HepG2 (cell line): Measurements from ENCODE around the gene RTN3. TPM values are rescaled to one million over a fixed set of nuclear protein-coding genes. Genes with fewer than 3 reads are reported as not detected.

Source experiments
- CREBL2 ChIP-seq: sonication (generic); formaldehyde crosslinking; IDR thresholded peaks from 2 replicates; pipeline ENCODE4 v1.8.1; 2023; ENCODE audit warnings: missing genetic modification reagents, mild to moderate bottlenecking, borderline replicate concordance
- GPN1 ChIP-seq: sonication (generic); formaldehyde crosslinking; IDR thresholded peaks from 2 replicates; pipeline ENCODE4 v1.5.1; 2020; ENCODE audit warnings: missing genetic modification reagents, borderline replicate concordance
- GRHL1 ChIP-seq: sonication (generic); formaldehyde crosslinking; conservative IDR thresholded peaks from 2 replicates; pipeline ENCODE4 v1.8.0; 2022; ENCODE audit warnings: missing genetic modification reagents
- GTF3A ChIP-seq: sonication (generic); formaldehyde crosslinking; conservative IDR thresholded peaks from 2 replicates; pipeline ENCODE4 v1.4.0; 2020; ENCODE audit warnings: mild to moderate bottlenecking, missing genetic modification reagents
- HINFP ChIP-seq: sonication (generic); formaldehyde crosslinking; IDR thresholded peaks from 2 replicates; pipeline ENCODE4 v1.4.0; 2020; ENCODE audit warnings: low read depth, mild to moderate bottlenecking, missing genetic modification reagents
- HOXA9 ChIP-seq: sonication (generic); formaldehyde crosslinking; IDR thresholded peaks from 2 replicates; pipeline ENCODE4 v1.8.1; 2022; ENCODE audit warnings: missing genetic modification reagents, mild to moderate bottlenecking, moderate library complexity, borderline replicate concordance
- MED8 ChIP-seq: sonication (generic); formaldehyde crosslinking; IDR thresholded peaks from 2 replicates; pipeline ENCODE4 v1.8.1; 2023; ENCODE audit warnings: mild to moderate bottlenecking, missing genetic modification reagents; ENCODE audit not compliant: insufficient replicate concordance
- NFE2 ChIP-seq: sonication (generic); formaldehyde crosslinking; IDR thresholded peaks from 2 replicates; pipeline ENCODE4 v1.4.0; 2020; ENCODE audit warnings: missing genetic modification reagents
- NR2F2 ChIP-seq: IDR thresholded peaks from 2 replicates; pipeline ENCODE4 v1.6.1; 2012; ENCODE audit warnings: low read depth, inconsistent platforms, borderline replicate concordance
- SP1 ChIP-seq, 2 experiments: fragments of 450-650 bp in 1 of 2; sonication (generic) in 1 of 2; formaldehyde crosslinking in 1 of 2; IDR thresholded peaks; 2 replicates each; pipeline versions ENCODE4 v1.4.0 to v1.6.1; 2016 to 2020; ENCODE audit warnings: missing genetic modification reagents in 1 of 2
- TBX3 ChIP-seq: fragments of 450-650 bp; IDR thresholded peaks from 2 replicates; pipeline ENCODE4 v1.6.1; 2017; ENCODE audit warnings: antibody characterized with exemption, mild to moderate bottlenecking, inconsistent platforms, borderline replicate concordance
- ZBTB8A ChIP-seq: sonication (generic); formaldehyde crosslinking; IDR thresholded peaks from 2 replicates; pipeline ENCODE4 v1.4.0; 2020; ENCODE audit warnings: mild to moderate bottlenecking, low read depth, missing genetic modification reagents, borderline replicate concordance
- ZFP82 ChIP-seq: sonication (generic); formaldehyde crosslinking; IDR thresholded peaks from 2 replicates; pipeline ENCODE4 v1.5.1; 2020; ENCODE audit warnings: mild to moderate bottlenecking, missing genetic modification reagents, borderline replicate concordance
- ZMYM4 ChIP-seq: sonication (generic); formaldehyde crosslinking; IDR thresholded peaks from 2 replicates; pipeline ENCODE4 v1.8.1; 2023; ENCODE audit warnings: mild to moderate bottlenecking, missing genetic modification reagents
- ZNF160 ChIP-seq: sonication (generic); formaldehyde crosslinking; IDR thresholded peaks from 2 replicates; pipeline ENCODE4 v1.8.0; 2022; ENCODE audit warnings: mild to moderate bottlenecking, inconsistent platforms, missing genetic modification reagents
- ZNF205 ChIP-seq: IDR thresholded peaks from 2 replicates; pipeline ENCODE4 v1.6.1; 2018; ENCODE audit warnings: missing biosample characterization, missing genetic modification reagents
- ZNF224 ChIP-seq: sonication (generic); formaldehyde crosslinking; IDR thresholded peaks from 2 replicates; pipeline ENCODE4 v1.5.0; 2020; ENCODE audit warnings: mild to moderate bottlenecking, missing genetic modification reagents
- ZNF225 ChIP-seq: sonication (generic); formaldehyde crosslinking; IDR thresholded peaks from 2 replicates; pipeline ENCODE4 v1.4.0; 2020; ENCODE audit warnings: mild to moderate bottlenecking, missing genetic modification reagents
- ZNF256 ChIP-seq: sonication (generic); formaldehyde crosslinking; conservative IDR thresholded peaks from 2 replicates; pipeline ENCODE4 v1.4.0; 2020; ENCODE audit warnings: missing genetic modification reagents
- ZNF317 ChIP-seq: sonication (generic); formaldehyde crosslinking; IDR thresholded peaks from 2 replicates; pipeline ENCODE4 v1.5.0; 2020; ENCODE audit warnings: mild to moderate bottlenecking, missing genetic modification reagents
- ZNF33B ChIP-seq: sonication (generic); formaldehyde crosslinking; IDR thresholded peaks from 2 replicates; pipeline ENCODE4 v1.5.1; 2020; ENCODE audit warnings: mild to moderate bottlenecking, missing genetic modification reagents
- ZNF430 ChIP-seq: sonication (generic); formaldehyde crosslinking; IDR thresholded peaks from 2 replicates; pipeline ENCODE4 v1.9.0; 2021; ENCODE audit warnings: mild to moderate bottlenecking, missing genetic modification reagents
- ZNF564 ChIP-seq: sonication (generic); formaldehyde crosslinking; IDR thresholded peaks from 2 replicates; pipeline ENCODE4 v1.8.1; 2023; ENCODE audit warnings: mild to moderate bottlenecking, missing genetic modification reagents
- ZNF83 ChIP-seq: sonication (generic); formaldehyde crosslinking; IDR thresholded peaks from 2 replicates; pipeline ENCODE4 v1.4.0; 2020; ENCODE audit warnings: missing genetic modification reagents, mild to moderate bottlenecking, borderline replicate concordance
- ZNF850 ChIP-seq: sonication (generic); formaldehyde crosslinking; conservative IDR thresholded peaks from 2 replicates; pipeline ENCODE4 v1.9.0; 2021; ENCODE audit warnings: mild to moderate bottlenecking, missing genetic modification reagents
- polyA plus RNA-seq, 8 experiments: library from polyadenylated mRNA; depleted of rRNA in 3 of 8; stranded (reverse) in 7 of 8; unstranded in 1 of 8; fragments of >200 nt; fragmentation: Illumina TruSeq in 4 of 8; extraction: Trizol in 4 of 8; gene quantifications; 2 replicates each; pipeline versions ENCODE4 v1.2.1 to v1.2.3, GENCODE V29; 2011 to 2016; ENCODE audit warnings: low read depth in 4 of 8, missing spikeins in 1 of 8, mixed read lengths in 1 of 8; ENCODE audit not compliant: insufficient read depth in 1 of 8
- total RNA-seq, 5 experiments: library from RNA; depleted of rRNA; stranded (reverse); fragments of >200 nt; fragmentation: Illumina TruSeq; extraction: Trizol; gene quantifications; 2 replicates each; pipeline ENCODE4 v1.2.3, GENCODE V29; 2016; ENCODE audit warnings: low read depth in 1 of 5
- TF ChIP-seq, protein P1 (sequence below): sonication (generic); formaldehyde crosslinking; IDR thresholded peaks from 2 replicates; pipeline ENCODE4 v1.5.0; 2020; ENCODE audit warnings: missing genetic modification reagents

Gene RTN3
- total and polyA plus RNA-seq, 2 of the 13 experiments (the other 11 are each of a cell fraction or from before 2014, with no cell fraction given) = 32.2 to 41.1 TPM

- TF ChIP-seq TBX3 = 0 out of 2 replicates have a peak, but pooled peaks have one; percentile 48
- TF ChIP-seq, protein P1, sequence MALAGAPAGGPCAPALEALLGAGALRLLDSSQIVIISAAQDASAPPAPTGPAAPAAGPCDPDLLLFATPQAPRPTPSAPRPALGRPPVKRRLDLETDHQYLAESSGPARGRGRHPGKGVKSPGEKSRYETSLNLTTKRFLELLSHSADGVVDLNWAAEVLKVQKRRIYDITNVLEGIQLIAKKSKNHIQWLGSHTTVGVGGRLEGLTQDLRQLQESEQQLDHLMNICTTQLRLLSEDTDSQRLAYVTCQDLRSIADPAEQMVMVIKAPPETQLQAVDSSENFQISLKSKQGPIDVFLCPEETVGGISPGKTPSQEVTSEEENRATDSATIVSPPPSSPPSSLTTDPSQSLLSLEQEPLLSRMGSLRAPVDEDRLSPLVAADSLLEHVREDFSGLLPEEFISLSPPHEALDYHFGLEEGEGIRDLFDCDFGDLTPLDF (CRISPR knock-in tag) = peak; percentile 72; the same call in 1 of the 2 replicates
- no peak for TF ChIP-seq ZNF83
- TF ChIP-seq ZNF256 (CRISPR knock-in tag) = no peak; the same call in 1 of the 2 replicates
- peak; percentile 66; the same call in 1 of the 2 replicates for TF ChIP-seq ZNF224
- TF ChIP-seq ZNF317 (CRISPR knock-in tag) = no peak
- TF ChIP-seq ZNF33B (CRISPR knock-in tag) = peak; percentile 55; the same call in 1 of the 2 replicates
- TF ChIP-seq HOXA9 (CRISPR knock-in tag) = no peak
- peak; percentile 96 for TF ChIP-seq ZNF430 (CRISPR knock-in tag)
- 0 out of 2 replicates have a peak, but pooled peaks have one; percentile 51 for TF ChIP-seq ZFP82 (CRISPR knock-in tag)
- TF ChIP-seq ZNF160 (CRISPR knock-in tag) = peak; percentile 51; the same call in 1 of the 2 replicates
- no peak for TF ChIP-seq CREBL2 (CRISPR knock-in tag)
- peak; percentile 72; the same call in 1 of the 2 replicates for TF ChIP-seq ZNF205 (CRISPR knock-in tag)
- TF ChIP-seq ZMYM4 = peak; percentile 50
- no peak for TF ChIP-seq ZBTB8A (CRISPR knock-in tag)
- TF ChIP-seq ZNF850 = no peak
- TF ChIP-seq GTF3A (CRISPR knock-in tag) = no peak
- no peak for TF ChIP-seq HINFP (CRISPR knock-in tag)
- TF ChIP-seq MED8 (CRISPR knock-in tag) = no peak
- TF ChIP-seq GPN1 = no peak
- TF ChIP-seq NR2F2 = no peak; the same call in 1 of the 2 replicates
- TF ChIP-seq ZNF225 = peak; percentile 62; the same call in 1 of the 2 replicates
- no peak for TF ChIP-seq SP1 (IDR thresholded peaks at IDR 0.05)
- 0 out of 2 replicates have a peak, but pooled peaks have one; percentile 10 for TF ChIP-seq SP1 (CRISPR knock-in tag; IDR thresholded peaks at IDR 0.05)
- TF ChIP-seq GRHL1 (CRISPR knock-in tag) = no peak
- TF ChIP-seq NFE2 (CRISPR knock-in tag) = no peak
- no peak for TF ChIP-seq ZNF564
Measured at GRCh38 chr11:63681321-63682065, at the start of gene RTN3 (continued).
